NCI-H748 (cell line): ENCODE data around the gene NFIA.
"Not testable (repeated sequence)": the region's sequence is repeated elsewhere in the genome, so short reads cannot be mapped to it uniquely, and the experiment has no call there.

ENCODE experiments used
- DNase-seq: peaks from one replicate; lab custom pipeline; 2025; ENCODE audit not compliant: unreplicated experiment; lab: John Stamatoyannopoulos, UW

NFIA gene

GRCh38 chr1:61124696-61125095, 42.3 kb downstream of the NFIA start:
- DNase-seq = no peak

DNA sequence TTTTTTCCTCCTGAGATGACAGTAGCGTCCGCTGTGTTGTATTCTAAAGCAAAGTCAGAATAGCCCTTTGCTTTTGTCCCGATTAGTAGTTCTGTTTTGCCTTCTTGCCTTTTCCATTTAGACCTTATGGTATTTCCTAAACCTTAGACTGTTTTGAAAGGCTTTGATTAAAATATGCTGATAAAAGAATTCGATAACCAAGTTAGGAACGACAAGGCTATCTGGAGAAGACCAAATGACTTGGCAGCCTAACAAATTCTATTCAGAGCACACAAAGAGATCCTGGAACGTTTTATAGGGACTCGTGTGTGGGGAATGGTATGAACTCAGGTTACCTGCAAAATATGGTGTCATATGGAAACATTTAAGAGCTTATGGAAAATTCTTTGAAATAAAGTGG, 42.9 kb downstream of the NFIA start:
- no peak for DNase-seq

- DNase-seq = no peak
Observed at GRCh38 chr1:61125895-61126294, 43.5 kb downstream of the NFIA start.

DNA sequence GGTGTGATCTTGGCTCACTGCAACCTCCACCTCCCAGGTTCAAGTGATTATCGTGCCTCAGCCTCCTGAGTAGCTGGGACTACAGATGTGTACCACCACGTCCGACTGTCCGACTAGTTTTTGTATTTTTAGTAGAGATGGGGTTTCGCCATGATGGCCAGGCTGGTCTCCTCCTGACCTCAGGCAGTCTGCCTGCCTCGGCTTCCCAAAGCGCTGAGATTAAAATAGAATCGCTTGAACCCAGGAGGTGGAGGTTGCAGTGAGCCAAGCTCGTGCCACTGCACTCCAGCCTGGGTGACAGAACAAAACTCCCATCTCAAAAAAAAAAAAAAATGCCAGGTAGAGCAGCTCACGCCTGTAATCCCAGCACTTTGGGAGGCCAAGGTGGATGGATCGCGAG, 44.5 kb downstream of the NFIA start:
- not testable (repeated sequence) for DNase-seq

GRCh38 chr1:61130338-61131000, 48.1 kb downstream of the NFIA start:
- no peak for DNase-seq

GRCh38 chr1:61131248-61131647, 48.9 kb downstream of the NFIA start:
- DNase-seq = no peak

DNA sequence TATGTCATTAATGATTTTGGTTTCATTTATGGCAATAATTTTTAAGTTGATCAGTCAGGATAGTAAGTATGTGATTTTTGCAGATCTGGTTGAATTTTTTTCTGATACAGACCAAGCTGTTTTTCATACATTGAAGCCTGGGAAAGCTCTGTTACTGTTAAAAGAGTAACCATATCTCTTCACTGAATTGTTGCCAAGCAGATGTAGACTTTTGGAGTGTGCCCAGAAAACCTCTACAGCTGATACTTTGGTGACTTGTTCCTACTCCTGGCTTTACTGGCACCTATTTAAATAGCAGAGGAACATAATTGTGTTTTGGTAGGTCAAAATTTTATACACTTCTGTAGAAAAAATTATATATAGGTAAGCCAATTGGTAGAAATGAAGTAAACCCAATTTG, 49.4 kb downstream of the NFIA start:
- no peak for DNase-seq

DNA sequence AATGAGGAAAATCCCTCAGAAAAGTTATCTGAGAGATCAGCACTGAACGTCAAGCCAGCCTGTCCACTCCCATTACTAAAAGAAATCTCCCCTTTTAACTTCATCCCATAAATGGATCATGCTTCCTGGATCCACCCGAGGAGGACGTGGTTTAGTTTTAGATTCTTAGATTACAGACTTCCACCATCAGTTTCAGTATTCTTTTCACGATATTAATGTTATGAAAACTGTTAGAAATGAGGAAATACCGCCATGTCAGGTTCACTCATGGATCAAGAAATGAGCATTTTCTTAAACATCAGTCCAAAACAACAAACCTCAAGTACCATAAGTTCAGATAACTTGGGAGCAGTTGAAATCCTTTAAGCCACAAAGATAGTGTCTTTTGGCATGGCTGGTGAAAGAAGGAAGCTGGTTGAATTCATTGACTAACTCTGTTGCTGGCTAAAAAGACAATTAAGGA, 49.8 kb downstream of the NFIA start:
- no peak for DNase-seq

- DNase-seq = no peak
Observed at GRCh38 chr1:61132645-61133334, 50.4 kb downstream of the NFIA start.

- no peak for DNase-seq
Observed at GRCh38 chr1:61133335-61134019, 51.1 kb downstream of the NFIA start.

DNA sequence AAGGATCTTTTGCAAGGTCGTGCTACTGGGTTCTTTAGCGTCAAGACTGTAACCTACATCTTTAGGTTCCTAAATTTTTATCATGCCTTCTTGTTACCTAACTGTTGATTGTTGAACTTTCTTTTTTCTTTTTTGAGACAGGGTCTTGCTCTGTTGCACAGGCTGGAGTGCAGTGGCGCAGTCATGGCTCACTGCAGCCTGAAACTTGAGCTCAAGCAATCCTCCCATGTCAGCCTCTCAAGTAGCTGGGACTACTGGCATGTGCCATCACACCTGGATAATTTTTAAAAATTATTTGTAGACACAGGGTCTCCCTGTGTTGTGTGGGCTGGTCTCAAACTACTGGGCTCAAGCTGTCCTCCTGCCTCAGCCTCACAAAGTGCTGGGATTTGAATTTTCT, 52.9 kb downstream of the NFIA start:
- DNase-seq = no peak

DNA sequence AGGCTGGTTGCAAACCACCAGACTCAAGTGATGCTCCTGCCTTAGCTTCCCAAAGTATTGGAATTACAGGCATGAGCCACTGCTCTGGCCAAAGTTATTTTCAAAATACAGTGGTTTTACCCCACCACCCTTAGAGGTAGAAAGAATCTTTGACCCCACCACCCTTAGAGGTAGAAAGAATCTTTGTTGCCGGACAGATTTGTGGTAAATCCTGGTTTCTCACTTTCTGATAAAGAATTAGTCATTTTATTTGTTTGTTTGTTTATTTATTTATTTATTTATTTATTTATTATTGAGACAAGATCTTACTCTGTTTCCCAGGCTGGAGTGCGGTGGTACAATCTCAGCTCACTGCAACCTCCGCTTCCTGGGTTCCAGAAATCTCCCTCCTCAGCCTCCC, 55.9 kb downstream of the NFIA start:
- no peak for DNase-seq

- DNase-seq = no peak
Observed at GRCh38 chr1:61138921-61139774, 56.8 kb downstream of the NFIA start.

GRCh38 chr1:61139775-61140549, 57.6 kb downstream of the NFIA start:
- DNase-seq = no peak

GRCh38 chr1:61140778-61141177, 58.4 kb downstream of the NFIA start:
- no peak for DNase-seq

GRCh38 chr1:61141288-61142042, 59.1 kb downstream of the NFIA start:
- DNase-seq = peak; percentile 97

GRCh38 chr1:61142043-61142440, 59.7 kb downstream of the NFIA start:
- no peak for DNase-seq

- peak; percentile 86 for DNase-seq
Observed at GRCh38 chr1:61142726-61143500, 60.6 kb downstream of the NFIA start.

GRCh38 chr1:61143821-61144424, 61.6 kb downstream of the NFIA start:
- DNase-seq = no peak
